ENCODE results near the gene FGR. TPM values are rescaled to one million over a fixed set of nuclear protein-coding genes. Genes with fewer than 3 reads are reported as not detected.

FGR gene
- total and polyA plus RNA-seq, 2 experiments from 2014 or later: 0.53 to 0.56 TPM

DNA sequence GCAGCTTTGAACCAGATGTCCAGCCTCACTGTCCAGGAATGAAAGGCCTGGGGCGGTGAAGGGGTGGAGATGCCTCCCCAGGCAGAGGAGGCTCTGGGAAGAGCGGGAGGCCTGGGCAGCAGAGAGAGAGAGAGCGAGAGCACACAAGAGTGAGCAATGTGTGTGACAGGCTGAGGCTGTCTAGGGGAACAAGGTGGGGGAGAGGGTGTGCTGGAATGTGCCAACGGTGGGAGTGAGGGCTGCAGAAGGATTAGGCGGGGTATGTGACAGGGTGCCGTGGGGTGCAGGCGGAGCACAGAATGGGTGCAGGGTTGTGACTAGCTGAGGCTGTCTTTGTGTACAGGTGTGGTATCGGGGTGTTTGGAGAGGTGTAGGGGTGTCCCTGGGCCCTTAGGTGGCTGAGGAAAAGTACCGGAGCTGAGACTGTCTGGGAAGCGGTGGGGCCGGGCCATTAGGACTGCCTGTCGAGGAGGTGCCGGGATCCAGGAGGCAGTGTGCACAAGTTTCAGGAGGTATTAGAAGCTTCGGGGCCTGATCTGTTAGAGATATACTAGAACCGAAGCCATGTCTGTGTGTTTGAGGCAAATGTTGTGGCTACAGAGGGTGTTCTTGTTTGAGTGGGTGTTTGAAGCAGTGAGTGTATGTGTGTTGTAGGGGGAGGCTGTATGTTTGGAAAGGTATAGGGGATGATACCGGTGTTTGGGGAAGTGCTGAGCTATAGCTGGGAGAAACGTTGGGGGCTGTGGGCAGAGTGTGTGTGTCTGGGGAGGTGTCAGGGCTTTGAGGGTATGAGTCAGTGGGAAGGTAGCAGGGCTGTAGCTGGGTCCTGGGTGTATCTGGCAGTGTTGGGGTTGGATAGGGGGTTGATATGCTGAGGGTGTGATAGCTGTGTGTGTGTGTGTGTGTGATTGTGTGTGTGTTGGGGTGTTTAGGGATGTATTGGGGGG, 40.1 kb downstream of the FGR start (continued):
- TF ChIP-seq, protein P1, sequence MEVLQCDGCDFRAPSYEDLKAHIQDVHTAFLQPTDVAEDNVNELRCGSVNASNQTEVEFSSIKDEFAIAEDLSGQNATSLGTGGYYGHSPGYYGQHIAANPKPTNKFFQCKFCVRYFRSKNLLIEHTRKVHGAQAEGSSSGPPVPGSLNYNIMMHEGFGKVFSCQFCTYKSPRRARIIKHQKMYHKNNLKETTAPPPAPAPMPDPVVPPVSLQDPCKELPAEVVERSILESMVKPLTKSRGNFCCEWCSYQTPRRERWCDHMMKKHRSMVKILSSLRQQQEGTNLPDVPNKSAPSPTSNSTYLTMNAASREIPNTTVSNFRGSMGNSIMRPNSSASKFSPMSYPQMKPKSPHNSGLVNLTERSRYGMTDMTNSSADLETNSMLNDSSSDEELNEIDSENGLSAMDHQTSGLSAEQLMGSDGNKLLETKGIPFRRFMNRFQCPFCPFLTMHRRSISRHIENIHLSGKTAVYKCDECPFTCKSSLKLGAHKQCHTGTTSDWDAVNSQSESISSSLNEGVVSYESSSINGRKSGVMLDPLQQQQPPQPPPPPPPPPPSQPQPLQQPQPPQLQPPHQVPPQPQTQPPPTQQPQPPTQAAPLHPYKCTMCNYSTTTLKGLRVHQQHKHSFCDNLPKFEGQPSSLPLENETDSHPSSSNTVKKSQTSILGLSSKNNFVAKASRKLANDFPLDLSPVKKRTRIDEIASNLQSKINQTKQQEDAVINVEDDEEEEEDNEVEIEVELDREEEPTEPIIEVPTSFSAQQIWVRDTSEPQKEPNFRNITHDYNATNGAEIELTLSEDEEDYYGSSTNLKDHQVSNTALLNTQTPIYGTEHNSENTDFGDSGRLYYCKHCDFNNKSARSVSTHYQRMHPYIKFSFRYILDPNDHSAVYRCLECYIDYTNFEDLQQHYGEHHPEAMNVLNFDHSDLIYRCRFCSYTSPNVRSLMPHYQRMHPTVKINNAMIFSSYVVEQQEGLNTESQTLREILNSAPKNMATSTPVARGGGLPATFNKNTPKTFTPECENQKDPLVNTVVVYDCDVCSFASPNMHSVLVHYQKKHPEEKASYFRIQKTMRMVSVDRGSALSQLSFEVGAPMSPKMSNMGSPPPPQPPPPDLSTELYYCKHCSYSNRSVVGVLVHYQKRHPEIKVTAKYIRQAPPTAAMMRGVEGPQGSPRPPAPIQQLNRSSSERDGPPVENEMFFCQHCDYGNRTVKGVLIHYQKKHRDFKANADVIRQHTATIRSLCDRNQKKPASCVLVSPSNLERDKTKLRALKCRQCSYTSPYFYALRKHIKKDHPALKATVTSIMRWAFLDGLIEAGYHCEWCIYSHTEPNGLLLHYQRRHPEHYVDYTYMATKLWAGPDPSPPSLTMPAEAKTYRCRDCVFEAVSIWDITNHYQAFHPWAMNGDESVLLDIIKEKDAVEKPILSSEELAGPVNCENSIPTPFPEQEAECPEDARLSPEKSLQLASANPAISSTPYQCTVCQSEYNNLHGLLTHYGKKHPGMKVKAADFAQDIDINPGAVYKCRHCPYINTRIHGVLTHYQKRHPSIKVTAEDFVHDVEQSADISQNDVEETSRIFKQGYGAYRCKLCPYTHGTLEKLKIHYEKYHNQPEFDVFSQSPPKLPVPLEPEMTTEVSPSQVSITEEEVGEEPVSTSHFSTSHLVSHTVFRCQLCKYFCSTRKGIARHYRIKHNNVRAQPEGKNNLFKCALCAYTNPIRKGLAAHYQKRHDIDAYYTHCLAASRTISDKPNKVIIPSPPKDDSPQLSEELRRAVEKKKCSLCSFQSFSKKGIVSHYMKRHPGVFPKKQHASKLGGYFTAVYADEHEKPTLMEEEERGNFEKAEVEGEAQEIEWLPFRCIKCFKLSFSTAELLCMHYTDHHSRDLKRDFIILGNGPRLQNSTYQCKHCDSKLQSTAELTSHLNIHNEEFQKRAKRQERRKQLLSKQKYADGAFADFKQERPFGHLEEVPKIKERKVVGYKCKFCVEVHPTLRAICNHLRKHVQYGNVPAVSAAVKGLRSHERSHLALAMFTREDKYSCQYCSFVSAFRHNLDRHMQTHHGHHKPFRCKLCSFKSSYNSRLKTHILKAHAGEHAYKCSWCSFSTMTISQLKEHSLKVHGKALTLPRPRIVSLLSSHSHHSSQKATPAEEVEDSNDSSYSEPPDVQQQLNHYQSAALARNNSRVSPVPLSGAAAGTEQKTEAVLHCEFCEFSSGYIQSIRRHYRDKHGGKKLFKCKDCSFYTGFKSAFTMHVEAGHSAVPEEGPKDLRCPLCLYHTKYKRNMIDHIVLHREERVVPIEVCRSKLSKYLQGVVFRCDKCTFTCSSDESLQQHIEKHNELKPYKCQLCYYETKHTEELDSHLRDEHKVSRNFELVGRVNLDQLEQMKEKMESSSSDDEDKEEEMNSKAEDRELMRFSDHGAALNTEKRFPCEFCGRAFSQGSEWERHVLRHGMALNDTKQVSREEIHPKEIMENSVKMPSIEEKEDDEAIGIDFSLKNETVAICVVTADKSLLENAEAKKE (CRISPR knock-in tag; IDR thresholded peaks at IDR 0.05): no peak
- TF ChIP-seq POLR2AphosphoS5 (IDR thresholded peaks at IDR 0.05; ENCODE audit: low read depth): no peak
- TF ChIP-seq STAT1 (IDR thresholded peaks at IDR 0.05; ENCODE audit: unreplicated experiment): no peak
- no peak for TF ChIP-seq JUNB (IDR thresholded peaks at IDR 0.05; ENCODE audit: unreplicated experiment)
- TF ChIP-seq EZH2phosphoT487 (IDR thresholded peaks at IDR 0.05; ENCODE audit: unreplicated experiment): no peak
- TF ChIP-seq, protein P2, sequence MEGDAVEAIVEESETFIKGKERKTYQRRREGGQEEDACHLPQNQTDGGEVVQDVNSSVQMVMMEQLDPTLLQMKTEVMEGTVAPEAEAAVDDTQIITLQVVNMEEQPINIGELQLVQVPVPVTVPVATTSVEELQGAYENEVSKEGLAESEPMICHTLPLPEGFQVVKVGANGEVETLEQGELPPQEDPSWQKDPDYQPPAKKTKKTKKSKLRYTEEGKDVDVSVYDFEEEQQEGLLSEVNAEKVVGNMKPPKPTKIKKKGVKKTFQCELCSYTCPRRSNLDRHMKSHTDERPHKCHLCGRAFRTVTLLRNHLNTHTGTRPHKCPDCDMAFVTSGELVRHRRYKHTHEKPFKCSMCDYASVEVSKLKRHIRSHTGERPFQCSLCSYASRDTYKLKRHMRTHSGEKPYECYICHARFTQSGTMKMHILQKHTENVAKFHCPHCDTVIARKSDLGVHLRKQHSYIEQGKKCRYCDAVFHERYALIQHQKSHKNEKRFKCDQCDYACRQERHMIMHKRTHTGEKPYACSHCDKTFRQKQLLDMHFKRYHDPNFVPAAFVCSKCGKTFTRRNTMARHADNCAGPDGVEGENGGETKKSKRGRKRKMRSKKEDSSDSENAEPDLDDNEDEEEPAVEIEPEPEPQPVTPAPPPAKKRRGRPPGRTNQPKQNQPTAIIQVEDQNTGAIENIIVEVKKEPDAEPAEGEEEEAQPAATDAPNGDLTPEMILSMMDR (conservative IDR thresholded peaks at IDR 0.05; ENCODE audit: low read depth in 2 of 2): no peak
- TF ChIP-seq ZNF114 (CRISPR knock-in tag; IDR thresholded peaks at IDR 0.05): no peak

Data from GM23338 (cell line).